KG1 (cell line): Measurements from ENCODE around the gene TNFRSF4.

Experiments used
- DNase-seq: peaks from one replicate; lab custom pipeline; 2025; lab: John Stamatoyannopoulos, UW

Gene TNFRSF4

DNA sequence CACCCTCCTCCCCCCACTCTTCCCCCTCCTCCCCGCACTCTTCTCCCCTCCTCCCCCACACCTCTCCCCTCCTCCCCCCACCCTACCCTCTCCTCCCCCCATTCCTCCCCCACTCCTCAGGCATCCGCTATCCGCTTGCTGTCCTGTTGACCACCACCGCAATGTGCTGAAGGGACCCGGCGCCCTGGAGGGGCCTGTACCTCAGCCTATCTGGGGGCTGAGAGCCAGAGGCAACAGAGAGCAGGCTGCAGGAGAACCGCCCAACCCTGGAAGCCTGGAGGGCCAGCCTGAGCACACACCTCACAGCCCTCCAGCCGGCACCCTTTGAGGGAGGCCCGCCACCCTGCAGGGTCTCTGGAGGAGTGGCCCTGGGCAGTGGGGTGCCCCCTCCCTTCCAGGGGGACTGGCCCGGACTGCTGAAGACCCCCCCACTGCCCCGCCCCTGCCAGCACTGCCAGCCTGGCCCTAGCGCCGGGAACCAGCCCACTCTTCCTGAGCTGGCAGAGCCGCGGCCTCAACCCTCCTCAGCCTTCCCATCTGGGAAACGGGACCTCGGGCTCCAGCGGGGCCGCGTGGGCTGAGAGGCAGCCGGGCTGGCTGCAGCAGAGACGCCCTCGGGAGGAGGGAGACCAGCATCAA lies 31.3 kb upstream of the TNFRSF4 start:
- DNase-seq = no peak

DNA sequence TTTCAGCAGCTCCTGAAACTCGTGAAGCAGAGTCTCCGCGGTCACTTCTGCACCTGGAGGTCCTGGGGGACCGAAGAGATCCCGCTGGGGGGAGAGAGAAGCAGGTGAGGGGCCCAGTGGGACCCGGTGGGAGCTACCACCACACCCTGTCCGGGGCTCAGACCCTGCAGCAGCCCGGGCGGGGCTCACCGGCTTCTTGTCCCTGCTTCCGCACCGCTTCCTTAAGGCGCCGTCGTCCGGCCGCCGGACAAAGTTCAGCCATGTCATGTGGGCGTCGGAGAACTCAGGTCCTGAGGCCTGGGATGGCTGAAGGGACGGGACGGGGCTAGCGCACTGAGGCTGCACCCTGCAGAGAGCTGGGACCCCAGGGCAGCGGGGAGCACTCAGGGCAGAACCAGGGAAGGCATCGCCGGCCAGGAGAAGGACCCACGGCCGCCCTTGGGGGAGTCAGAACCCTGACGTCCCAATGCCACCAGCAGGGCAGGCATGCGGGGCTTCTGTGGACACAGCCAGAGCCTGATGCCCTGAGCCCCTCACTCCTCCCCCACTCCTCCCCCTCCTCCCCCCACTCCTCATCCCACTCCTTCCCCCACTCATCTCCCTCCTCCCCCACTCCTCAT lies 30.3 kb upstream of the TNFRSF4 start:
- no peak for DNase-seq

DNA sequence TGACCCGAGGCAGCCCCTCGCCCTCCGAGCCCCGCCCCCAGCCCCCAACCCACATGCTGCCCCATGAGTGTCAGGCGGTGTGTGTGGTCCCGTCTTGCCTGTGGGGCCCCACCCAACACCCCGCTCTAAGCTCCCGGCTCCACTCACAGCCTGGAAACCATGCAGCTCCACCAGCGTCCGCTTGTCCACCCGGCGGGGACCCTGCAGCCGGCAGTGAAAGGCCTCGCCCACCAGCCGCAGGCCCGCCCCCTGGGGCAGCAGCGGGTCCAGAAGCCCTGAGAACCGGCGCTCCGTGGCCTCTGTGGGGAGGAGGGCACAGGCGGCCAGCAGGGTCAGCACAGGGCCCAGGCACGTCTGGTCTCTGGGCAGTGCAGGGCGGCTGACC lies 29.8 kb upstream of the TNFRSF4 start:
- no peak for DNase-seq

DNA sequence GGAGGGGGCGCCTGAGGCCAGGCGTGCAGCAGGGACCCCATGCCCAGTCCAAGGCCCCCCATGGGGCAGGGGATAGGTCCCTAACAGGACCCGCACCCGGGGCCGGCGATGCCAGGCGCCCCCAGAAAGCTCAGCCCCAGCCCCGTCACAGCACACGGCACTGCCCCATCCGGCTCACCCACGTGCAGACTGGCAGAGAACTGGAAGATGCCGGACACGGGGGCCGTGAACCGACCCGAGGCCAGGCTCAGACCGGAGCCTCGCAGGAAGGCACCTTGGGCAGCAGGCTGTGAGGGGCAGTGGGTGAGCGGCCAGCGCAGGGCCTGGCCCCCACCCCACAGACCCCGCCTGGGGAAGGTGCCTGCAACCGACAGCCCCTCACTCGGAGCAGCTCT lies 29.3 kb upstream of the TNFRSF4 start:
- no peak for DNase-seq

DNA sequence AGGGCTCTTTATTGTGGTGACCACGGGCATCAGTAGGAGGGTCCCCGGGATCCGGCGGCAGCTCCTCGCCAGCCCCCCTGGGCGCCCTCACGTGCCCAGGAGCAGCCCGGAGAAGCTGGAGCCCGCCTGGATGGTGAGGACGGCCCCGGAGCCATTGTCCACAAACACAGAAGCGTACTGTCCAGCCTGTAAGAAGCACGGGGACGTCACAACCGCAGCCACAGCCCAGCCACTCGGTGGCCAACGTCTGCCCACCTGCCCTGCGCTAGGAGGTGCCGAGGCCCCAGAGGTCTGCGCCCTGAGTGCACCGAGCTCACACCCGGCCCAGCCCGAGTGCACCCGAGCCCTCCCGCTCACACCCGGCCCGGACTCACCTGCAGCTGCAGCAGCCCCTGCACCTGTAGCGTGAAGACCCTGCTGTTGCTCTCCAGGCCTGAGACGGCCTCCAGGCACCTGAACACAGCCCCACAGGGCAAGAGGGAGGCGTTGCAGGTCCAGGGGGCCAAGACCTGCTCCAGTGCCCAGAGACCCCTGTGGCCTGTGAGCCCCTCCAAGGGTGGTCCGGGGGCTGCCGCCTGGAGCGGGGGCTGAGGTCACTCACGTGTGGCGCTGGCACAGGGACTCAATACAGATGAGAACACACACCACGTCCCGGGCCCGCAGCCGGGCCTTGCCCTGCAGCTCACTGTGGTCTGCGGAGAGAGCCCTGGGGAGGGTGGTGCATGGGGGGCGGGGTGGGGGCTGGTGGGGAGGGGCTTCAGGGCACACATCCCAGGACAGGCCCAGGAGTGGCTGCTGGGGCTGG lies 28.7 kb upstream of the TNFRSF4 start:
- no peak for DNase-seq

DNA sequence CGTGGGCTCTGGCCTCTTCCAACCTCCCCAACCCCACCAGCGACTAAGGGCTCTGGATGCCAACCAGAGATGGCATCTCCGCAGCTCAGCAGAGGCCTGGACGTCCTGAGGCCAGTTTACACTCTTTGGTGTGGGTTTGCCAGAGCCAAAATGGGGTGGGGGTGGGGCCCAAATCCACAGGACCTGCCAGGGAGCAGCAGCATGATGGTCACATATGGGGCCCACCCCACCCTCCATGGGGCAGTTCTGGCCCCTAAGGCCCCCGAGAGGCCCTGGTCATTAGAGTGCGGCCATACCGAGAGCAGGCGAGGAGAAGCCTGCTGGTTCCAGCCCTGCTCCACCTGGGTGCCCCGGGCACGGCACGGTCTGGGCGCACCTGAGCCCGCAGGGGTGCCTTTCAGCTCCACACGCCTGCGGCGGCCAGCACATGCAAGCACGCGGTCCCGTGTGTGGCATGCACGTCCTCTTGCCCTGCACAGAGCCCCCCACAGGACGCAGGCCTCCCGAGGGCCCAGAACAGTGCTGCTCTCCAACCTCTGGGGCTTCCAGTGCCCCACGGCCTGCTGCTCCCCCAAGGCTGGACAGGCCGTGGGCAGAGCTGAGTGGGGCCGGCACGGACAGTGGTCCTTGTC lies 27.8 kb upstream of the TNFRSF4 start:
- DNase-seq = no peak

DNA sequence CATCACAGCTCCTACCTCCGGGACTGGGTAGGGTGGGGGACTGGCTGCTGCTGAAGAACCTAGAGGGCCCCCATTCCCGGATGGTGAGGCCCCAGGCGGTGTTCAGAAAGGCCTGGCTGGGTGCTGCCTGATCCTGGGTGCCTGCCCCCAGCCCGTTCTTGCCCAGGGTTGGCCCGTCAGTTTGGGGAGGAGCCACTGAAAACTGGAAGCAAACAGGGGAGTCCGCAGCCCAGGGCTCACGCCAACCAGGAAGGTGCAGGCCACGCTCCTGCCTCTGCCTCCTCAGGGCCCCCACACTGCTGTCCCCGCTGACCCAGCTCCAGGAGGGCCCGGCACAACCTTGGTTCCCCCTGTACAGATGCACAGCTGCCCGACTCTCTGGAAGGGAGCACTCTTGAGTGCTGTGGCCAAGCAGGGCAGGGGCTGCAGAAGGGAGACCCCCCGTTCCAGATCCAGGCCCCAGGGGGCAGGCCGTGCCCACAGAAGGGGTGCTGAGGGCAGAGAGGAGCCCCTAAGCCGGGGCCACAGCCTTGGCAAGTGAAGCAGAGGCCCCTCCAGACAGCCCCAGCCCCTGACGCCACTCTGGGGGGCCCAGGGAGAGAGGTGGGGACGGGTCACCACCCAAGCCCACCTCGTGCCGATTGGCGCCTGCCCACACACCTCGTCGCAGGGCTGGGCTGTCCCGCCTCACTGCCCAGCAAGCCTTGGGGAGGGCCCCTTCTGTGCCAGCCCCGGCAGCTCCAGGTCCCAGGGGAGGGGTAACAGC lies 27.1 kb upstream of the TNFRSF4 start:
- DNase-seq = no peak

DNA sequence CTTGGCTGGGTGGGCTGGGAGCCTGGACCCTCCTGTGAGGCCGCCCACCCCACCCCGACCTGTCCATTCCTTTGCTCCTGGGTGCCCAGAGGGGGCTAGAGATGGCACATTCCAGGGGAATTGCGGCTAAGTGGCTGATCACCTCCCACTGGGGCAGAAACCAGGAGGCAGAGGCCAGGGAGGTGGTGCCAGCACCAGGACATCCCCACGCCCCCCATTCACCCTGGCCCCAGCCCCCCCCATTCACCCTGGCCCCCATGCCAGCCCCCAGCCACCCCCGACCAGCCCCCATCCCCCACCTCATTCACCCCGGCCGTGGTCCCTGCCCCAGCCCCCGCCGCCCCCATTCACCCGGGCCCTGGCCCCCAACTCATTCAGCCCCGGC lies 26.4 kb upstream of the TNFRSF4 start:
- DNase-seq = no peak

DNA sequence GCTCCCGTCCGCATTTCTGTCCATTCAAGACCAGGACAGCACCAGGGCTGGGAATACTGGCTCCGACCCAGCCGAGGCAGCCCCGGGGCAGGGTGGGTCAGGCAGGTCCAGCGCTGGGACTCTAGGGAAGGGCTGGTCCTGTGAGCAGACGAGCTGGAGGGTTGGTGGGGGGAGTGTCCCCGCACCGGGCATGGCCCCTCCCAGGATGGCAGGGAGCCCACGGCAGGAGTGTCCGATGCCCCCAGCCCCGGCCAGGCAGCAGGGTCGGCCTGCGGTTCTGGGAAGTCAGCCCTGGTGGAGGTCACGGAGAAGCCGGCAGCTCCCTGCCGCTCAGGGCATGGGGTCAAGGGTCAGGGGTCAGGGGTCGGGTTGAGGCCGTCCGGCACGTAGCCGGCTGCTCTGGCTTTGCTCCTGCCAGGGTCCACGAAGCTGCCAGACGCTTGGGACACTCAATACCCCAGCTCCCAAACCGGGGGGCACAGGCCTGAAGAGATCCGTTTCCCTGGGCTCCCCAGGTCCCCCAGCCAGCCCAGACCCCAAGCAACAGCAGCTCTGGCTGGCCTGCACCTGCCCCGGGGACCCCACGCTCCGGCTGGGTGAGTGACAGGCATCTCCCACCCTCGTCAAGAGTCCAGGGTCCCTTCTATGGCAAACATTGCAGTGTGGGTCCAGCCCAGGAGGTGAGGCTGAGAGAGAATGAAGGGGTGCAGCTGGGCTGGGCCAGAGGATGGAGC lies 25.8 kb upstream of the TNFRSF4 start:
- DNase-seq = no peak

DNA sequence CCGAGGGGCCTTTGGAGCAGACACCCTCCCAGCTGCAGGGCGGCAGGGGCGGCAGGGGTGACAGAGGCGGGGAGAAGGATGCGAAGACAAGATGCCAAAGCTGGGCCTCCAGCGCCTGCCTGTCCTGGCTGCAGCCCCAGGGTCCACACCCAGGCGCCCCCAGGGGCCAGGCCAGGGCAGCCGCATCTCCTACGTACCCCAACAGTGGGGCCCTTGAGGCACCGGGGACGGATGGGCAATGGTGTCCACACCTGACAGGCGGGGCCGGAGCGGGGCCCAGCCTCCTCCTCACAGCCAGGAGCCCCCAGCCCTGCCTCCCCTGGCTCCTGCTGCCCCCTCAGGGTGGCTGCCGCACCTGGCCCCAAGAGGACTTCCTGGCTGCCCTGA lies 25.3 kb upstream of the TNFRSF4 start:
- DNase-seq = no peak

DNA sequence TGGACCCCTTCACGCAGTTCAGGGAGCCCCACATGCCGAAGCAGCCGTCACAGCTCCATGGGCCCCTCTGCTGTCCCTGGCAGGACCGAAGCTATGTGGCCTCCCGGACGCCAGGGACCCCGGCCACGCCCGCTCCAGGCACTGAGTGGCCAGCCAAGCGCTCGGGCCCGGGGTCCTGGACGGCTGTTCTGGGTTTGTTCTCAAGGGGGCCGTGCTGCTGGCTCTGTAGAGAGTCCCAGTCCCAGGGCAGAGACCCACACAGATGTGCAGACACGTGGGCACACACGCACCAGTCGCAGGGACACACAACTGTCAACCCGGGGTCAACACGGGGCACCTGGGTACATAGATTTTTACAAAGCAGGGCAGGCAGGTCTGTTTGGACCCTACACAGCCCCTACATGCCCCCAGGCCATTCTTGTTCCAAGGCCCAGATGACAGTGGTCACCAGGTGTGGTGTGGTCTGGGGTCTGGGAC lies 24.8 kb upstream of the TNFRSF4 start:
- no peak for DNase-seq

DNA sequence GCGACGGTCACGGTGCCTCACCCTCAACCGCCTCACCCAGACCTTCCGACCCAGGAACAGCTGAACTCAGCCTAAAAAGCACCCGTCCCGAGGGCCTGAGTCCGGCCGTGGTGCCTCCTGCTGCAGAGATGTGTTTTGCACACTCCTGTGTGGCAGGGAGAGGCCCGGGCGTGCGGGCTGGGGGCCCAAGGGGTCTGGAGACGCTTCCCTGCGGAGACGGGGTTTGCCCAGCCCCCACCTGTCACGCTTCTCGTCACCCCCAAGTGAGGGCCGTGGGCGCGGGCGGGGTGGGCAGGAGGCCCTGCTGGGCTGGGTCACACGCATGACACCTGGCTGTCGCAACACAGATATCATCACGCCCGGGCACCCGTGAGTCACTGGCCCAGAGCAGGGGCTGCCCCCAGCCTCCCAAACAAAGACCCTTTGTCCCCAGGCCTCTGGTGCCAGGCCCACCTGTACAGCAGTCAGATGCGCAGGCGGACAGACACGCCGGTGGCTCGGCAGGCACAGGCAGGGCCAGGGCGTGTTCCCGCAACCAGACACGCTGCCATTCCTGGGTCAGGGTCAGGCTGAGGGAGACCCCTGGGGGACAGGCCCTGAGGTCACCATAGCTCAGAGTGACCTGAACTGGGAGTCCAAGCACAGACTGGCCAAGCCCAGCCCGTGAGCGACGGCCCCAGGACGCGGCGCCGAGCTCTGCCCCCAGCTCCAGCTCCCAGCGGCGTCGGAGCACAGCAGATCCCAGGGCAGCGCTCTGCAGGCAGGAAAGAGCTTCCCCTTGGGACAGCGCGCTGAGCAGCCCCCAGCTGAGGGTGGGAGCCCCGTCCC lies 24.1 kb upstream of the TNFRSF4 start:
- no peak for DNase-seq

DNA sequence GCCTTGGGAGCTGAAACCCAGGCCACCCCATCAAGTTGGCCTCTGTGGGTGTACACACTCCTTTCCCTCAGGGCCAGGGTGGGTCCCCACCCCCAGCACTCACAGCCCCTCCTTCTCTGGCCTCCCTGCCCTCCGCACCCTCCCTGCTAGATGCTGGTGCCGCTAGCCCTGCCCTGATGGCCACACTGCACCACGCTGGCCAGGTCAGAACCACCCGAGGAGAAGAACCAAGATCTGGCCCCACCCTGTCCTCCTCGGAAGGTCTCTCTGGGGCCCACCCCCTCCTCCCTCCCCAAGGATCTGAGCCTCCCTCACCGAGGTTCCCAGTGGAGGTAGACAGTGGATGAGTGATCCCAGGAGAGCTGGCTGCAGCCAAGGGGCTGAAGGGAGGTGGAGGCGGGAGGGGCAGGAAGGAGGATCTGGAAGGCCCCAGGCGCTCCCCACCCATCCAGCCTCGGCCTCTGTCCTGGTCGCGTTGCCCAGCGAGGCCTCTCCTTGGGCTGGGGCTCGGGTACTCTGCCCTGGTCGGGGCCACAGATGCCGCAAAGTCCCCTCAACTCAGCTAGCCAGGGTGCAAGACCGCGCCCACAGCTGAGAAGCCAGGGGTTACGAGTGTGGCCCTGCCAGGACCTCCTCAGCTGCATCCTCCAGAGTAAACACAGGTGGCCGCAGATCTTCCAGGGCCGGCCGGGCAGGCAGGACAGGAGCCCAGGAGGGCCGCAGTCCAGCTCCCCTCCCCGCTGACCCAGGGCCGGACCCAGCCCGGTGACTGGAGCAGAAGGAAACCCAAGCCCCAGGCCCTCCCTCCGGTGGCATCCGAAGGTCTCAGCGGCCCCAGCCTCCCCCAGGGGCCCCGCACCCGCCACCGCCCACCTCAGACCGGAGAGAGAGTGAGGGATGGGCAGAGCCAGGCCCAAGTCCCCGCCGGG lies 23.3 kb upstream of the TNFRSF4 start:
- no peak for DNase-seq

DNA sequence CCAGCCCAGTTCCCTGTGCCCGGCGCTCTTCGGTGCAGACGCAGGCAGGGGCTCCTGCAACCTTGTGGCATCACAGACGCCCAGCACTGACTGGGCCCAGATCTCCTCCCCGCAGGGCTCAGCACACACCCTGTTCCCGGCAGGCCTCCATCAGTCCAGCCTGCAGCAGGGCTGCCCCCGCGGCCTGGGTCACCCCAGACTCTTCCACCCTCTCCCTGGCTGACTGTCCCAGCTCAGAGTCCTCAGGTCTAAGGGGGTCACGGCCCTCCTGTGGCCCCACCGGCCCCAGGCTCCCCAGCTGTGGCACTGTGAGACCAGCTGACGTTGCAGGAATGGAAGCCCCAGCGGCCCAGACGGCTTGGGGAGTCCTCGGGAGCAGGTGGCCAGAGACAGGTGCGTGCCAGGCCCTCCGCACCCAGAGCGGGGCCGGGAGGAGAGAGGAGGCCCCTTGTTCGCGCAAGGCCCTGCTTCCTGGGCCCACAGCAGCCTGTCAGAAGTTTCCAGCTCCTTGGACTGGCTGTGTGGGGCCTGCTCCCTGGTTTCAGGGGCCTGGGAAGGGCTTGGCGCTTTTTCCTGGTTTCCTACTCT lies 22.3 kb upstream of the TNFRSF4 start:
- no peak for DNase-seq

DNA sequence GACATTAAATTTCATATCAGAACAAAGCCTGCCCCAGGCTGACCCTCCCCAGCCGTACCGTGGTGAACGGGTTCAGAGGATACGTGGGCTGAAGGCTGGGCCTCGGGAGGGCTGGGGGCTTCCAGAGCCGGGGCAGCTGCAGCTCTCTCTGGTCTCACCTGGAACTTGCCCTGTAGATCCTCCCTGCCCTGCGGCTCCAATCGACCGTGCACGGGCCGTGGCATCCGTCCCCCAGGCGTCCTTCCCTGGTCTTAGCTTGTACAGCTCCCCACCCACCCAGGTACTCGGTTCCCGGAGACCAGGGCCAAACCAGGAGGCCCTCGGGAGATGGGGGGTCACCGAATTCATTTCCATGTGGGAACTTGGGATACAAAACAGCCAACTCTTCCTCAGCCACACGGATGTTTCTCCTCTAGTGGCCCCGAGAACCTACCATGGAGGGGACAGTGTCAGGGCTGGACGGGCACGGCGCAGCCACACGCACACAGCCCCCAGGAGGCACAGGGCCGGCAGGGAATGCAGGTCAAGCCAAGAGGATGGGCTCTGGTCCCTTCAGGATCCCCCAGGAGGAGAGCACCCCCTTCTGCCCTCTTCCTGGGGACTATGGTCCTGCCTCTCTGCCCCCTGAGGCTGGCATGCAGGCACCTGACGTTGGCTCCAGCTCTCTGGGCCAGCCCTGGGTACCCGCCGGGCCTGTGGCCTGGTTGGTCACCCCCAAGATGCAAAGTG lies 21.2 kb upstream of the TNFRSF4 start:
- no peak for DNase-seq

DNA sequence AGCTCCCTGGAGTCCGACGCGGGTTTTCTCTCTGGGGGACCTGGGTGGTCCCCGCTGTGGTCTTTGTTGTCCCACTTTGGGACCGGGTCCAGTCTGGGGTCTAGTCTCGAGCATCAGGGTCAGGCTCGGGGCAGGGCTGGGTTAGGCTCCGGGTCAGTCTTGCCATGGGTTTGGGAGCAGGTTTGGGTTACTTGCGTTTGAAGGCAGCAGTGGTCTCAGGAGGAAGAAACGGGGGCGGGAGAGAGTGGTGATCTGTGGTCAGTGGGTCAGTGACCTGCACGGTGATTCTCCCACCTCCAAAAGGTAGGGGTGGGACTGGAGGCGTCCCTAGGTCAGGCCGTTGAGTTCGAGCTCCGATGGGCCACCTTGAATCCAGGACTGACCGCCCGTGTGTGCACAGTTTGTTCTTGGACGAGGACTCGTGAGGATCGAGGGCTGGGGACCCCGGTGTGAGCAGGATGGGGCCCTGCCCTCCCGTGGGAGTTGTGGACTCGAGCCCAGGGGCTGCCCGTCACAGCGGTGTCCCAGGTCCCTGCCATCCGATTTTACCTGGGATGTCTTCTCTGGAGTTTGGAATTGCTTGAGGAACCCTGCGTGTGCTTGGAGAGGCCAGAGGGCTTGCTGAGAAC lies 20.3 kb upstream of the TNFRSF4 start:
- DNase-seq = no peak

DNA sequence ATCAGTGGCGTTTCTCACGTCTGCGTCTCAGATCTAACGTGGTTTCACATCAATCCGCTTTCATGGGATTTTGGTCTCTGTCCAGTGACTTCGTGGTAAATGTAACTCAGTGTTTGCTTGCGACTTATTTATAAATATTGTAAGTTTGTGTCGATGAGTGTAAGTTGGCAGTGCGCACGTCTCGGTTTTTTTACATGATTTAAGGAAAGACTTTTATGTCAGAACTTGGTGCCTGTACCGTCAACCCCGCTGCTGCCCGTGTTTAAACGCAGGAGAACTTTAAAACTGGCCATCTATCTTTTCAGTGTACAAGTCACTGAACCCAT lies 19.6 kb upstream of the TNFRSF4 start:
- no peak for DNase-seq
